Stromal cell of bone marrow (primary cell): Measurements from ENCODE around the gene STPG4.
A peak's percentile ranks its signal among the peaks of the same experiment; 100 is the strongest.

Experiments used
- DNase-seq: peaks from one replicate; pipeline ENCODE4 v3.0.0-alpha.2; 2012; ENCODE audit warnings: low read depth

Gene STPG4

DNA sequence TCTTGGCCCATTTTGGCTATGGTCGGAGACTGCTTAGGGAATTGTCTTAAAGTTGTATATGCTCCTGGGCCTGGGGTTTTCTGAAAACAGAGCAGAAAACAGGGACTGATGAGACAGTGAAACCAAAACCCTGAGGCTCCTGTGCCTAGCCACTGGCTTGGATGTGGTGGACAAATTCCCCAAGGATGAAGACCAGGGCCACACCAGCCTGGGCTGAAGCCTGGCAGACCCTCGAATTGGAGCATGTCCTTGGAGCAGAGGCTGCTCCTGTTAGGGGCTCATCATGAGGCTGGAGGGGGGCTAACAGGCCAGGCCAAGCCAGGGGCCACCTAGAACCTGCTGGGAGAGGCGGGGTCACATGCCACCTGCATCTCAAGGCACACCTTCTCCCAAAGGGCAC, 68.1 kb downstream of the STPG4 start:
- DNase-seq, result no peak

DNA sequence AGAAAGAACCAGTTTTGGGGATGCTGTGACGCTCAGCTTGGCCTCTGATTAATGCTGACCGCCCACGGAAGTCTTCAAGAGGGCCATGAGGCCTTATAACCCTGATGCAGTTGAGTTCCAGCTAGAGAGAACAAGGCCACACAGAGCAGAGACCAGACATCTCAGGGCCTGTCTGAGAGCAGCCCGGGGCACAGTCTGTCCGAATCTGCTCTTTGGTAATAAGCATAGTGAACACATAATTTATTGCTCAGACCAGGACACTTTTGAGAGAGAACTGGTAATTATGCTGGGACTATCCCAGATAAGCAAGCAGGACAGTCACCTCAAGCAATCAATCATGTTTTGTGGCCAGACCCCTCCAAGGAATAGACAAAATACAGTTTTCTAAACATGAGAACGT, 68.5 kb downstream of the STPG4 start:
- no peak for DNase-seq

DNA sequence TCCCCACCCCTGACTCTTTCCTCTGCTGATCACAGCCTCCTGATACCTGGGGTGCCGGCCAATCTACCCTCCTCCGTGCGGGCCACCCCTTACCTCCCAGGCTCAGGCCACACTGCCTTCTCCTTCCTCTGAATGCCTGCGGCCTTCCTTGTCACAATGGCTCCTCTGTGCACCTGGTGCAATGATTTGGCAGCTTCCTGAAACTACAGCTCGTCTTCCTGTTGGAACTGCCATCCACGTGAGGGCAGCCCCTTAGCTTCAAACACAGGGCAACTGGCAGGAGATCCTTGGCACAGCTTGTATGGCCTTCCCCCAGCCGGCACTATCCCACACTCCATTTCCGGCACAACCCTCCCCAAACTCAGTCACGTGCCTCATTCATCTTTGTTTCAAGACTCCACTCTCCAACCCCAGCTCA, 69.0 kb downstream of the STPG4 start:
- no peak for DNase-seq

DNA sequence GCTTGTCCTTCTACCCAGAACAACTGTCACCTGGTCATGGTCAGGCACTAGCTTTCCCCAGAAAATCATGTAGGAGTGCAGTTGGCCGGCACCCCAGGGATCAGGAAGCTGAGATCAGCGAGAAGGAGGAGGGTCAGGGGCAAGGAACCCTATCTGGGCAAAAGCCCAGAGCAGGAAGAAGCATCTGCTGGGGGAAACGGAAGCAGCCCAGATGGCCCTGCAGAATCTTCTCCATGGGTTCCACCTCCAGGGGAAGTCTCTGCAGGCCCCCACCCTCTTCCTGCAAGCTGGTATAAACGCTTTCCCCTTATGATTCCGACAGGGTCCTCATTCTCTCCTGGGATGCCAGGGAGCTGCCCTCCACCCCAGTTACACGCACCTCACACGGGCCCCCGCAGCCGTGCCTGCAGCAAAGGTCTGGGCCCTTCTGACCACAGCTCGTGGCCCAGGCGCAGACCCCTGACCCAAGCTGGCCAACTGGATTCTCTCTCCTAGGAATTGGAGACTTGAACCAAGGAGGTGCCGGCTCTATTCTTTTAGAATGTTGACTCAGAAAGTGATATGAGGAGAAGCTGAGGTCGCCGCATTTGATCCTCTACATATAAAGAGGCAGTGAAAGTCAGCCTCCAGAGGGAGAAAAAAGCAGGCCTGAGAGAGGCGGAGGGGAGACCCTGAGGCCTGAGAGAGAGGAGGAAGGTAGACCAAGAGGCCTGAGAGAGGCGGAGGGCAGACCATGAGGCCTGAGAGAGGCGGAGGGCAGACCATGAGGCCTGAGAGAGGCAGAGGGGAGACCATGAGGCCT, 71.0 kb downstream of the STPG4 start:
- DNase-seq, result no peak

DNA sequence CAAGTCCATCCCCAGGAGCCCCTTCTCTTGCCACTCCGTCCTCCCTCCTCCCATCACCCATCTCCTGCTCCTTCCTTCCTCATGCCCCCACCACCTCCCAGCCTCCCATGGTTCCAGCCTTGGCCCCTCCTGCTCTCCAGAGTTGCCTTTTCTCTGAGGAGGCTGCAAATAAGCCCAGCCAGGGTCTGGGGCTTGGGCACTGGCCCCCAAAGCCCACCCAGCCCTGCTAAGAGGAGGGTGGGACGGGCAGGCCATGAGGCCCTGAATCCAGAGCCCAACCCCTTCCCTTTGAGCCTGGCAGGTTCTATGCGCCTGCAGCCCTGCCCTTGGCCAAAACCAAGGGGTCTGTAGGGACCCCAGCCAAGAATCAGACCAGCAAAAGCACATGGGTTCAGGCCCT, 71.6 kb downstream of the STPG4 start:
- DNase-seq, result no peak

DNA sequence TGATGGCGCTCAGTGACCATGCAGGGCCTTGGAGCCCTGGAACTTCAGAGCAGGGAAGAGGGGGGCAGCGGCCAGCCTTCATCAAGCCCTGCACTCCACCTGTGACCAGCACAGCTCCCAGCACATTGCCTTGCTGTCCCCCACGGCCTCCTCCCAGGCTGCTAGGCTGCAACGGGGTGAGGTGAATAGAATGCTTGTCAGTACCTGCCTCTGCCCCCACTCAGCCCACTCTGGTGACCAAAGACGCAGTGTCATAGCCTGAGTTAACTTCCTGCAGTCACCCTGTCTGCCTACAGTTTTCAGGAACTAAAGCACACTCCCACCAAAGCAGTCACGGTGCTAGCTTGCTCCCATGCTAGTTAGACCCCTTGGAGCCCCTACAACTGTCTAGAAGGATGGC, 72.1 kb downstream of the STPG4 start:
- DNase-seq, result no peak

DNA sequence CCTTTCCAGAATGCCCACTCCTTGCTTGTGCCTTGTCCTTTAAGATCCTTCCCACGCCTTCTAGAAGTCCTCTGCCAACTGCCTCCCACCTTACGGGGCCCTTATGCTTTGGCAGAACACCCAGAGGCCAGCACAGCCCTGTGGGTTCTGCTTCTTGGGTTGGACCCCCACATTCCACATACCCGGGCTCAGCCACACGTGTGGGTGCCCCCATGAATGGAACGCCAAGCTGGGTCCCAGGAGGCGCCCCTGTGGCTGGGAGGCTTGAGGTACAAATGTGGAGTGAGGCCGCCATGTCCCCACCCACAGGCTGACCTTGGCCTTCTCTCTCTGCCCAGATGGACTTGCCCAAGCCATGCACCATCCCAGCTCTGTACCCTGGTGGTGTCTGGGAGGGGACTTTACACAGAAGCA, 74.2 kb downstream of the STPG4 start:
- DNase-seq, result no peak

DNA sequence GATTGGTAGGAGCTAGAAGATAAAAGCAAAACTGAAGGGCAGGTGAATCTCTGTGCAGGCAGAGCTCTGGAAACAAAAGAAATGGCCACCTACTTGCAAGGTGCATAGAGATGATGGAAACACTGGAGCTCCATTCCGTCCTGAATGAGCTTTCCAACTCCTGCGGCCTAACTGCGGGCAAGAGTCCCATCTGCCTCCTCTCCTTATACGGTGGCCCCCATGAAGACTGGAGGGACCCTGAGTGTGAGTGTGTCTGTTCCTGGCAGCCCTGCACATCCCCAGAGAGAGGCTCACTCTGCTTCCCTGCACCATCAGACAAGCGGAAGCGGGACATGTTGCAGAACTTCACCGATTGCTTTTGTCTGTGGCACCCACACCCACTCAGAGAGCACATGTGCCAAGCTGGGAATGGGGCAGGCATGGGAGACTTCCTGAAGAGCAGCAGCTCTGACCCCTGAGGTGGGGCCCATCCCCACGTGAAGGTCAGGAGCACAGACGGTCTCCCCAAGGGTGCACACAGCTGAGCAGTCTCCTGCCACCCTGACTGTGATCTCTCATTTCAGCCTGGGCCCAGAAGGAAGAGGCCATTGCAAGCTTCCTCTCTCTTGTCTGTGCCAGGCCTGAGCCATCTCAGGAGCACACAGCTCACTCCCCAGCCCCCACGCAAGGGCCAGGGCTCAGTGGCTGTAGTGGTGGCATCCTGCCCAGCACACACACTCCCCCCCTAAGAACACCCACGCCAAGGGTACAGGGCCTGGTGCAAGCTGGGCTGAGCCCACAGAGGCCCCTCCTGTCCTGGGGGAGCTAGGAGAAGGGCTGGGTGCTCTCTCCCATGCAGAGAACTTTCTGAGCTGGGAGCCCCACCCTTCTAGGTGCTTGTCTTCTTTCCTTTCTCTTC, 75.3 kb downstream of the STPG4 start:
- no peak for DNase-seq

DNA sequence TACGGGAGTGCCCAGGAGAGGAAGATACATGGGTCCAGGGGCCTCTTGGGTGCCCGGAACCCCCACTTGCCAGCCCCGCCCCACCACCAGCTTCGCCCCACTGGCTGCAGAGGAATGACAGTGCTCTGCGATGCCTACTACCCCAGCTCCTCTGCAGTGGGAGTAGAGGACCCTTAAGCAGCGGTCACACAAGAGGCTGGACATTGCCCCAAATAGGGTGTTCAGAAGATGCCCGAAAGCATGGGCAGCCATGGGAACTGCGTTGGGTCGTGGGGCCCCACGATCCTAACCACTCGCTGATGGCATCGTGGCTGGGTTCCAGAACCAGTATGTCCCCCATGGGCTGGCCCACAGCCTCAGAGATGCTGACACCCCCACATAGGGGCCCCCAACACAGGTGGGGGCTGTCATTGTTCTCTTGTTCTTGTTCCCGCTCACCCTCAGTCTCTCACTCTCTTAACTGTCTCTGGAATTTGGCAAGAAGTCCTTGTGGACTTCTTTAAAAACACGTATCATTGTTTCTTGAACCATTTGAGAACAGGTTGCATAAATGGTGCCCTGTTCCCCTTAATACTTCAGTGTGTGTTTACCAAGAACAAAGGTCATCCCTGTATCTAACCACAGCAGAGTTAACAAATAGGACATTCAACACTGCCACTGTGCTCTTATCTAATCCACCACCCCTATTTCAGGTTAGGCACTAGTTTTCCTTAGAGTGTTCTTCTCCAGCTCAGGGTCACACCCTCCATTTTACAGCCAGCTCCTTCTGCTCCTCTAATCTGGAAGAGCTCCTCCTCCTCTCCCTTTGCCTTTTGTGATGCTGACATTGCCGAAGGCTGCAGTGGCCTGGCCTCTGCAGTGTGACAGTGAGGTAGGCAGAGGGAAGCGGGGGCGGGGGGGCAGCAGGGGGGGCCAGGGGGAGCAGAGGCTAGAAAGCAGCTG, 76.3 kb downstream of the STPG4 start:
- no peak for DNase-seq

DNA sequence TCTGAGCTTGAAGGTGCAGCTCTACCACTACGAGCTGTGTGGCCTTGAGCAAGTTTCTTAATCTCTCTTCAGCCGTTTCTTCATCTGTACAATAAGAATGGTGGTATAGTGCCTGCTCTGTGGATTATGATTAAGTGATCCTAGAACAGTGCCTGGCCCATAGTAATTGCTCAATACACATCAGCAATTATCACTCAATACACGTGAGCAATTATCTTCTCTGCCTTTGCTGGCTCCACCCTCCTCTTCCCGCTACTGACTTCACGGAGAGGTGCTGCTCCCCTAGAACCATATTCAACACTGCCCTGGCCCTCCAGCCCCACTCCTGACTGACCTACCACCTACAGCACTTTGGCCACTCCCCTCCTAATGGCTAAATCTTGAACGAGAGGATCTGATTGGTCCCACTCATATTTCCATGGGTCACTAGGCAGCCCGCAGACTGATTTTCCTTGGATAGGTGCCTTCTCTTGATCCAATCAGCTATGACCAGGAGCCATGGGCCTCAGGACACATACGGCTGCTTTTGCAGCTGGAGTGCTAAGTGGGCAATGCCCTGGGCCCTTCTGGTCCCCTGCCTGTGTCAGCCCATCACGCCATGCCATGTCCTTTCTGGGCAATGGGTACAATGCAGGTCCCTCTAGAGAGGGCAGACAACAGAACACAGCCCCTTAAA, 77.5 kb downstream of the STPG4 start:
- no peak for DNase-seq

DNA sequence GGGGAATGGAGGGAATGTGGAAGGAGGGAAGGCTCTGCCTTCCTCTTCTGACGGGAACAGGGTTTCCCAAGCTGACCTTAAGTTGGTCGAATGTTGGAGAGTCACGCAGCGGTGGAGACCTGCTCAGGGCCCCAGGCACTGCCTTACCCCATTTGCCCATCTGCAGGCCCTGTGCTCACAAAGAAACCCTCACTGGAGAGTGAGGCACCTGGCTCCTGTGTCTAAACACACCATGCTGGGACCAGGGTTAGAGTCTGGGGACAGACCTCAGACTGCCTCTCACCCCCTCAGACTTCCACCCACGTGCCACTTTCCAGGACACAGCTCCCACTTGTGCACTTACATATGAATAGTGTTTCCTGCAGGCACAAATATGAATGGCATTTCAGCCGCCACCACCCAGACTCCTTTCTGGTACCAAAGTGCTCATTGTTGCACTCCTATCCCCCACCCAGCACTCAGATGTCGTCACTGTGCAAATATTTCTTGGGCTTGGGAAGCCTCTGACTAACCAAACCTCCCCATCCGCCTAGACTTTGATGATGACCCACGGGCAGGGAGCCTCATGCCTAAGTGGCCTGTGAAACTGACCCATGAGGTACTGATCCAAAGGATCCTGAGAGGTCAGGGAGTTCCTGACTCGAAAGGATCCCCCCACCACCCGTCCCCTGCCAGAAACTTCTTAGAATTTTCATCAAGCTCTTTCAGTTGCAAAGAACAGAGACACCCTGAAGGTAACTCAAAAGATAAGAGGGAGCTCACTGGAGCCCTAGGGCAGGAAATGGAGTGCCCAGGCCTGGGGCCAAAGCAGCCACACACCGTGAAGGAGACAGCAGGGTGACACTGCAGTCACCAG, 78.3 kb downstream of the STPG4 start:
- DNase-seq, result peak; percentile 90

DNA sequence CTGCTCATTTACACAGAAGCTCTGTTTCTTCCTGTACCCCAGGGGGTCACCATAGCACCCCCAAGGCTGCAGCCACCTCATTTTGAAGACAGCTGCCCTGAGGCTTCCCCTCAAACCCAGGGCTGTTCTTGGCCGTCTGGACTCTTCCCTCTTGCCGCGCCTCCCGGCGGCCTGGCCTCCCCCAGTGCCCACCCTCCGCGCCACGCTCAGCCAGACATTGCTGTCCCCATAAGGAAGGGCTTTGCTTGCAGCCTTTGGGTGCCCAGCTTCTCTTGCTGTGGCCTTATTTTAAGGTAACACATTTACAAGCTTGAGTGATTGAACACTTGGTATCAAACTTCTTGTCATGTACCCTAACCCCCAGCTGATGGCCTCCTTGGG, 79.0 kb downstream of the STPG4 start:
- DNase-seq, result no peak

DNA sequence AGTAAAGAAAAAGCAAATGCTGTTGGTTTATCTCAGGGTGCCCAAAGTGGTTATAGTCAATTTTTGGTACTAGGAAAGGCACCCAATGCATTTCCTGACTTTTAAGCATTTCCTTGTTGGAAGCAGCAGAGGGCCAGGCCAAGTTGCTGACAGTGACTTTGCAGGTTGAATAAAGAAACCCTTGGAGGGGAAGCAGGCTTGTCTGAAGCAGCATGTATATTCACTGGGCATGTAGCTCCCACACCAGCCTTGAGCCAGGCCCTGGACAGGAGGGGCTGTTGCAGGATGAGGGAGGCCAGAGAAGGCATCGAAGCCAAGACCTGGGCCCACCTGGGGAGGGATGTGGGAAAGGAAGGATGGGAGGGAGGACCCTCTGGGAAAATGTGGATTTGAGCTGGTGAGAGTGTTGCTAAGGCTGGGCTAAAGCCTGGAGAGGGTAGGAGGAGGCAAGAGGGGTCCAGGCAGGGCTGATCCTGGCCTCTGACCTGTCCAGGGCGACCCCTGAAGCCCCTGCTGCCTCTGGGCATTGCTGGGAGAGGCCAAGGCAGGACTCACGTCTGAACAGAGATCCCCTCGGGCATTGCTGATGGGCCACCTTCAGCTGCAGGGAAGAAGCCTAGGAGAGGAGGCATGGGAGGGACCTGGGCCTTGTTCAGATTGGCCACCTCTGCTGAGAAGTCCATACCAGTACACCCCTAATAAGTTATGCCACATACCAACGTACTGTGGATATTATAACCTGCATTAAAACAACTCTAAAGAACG, 79.6 kb downstream of the STPG4 start:
- no peak for DNase-seq

DNA sequence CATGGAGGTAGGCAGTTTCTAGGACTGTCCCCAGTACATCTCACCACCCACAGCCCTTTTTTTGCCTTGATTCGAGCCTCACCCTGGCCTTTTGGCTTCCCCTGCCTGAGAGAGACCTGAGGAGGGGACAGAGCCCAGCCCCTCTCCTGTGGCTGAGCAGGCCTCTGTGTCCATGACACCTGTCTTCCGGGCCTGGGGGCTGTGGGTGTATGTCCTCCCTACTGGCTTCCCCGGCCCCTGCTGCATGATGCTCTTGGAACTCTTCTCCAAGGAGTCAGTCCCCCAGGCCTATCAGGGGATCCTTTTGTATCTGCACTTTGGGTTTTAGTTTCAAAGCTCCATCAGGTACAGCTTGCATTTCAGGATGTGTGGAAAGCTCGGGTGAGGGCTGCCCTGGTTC, 80.4 kb downstream of the STPG4 start:
- no peak for DNase-seq

DNA sequence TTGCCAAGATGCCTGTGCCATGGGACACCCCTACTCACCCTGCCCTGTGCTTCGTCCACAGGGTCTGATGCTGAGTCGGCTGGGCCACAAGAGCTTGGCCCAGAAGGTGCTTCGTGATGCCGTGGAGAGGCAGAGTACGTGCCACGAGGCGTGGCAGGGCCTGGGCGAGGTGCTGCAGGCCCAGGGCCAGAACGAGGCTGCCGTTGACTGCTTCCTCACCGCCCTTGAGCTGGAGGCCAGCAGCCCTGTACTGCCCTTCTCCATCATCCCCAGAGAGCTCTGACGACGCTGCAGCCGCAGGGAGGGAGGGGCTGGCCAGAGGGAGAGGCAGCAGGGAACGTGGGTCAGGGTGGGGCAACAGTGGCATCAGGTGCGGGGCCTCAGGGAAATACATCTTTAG, 81.5 kb downstream of the STPG4 start:
- DNase-seq, result no peak

DNA sequence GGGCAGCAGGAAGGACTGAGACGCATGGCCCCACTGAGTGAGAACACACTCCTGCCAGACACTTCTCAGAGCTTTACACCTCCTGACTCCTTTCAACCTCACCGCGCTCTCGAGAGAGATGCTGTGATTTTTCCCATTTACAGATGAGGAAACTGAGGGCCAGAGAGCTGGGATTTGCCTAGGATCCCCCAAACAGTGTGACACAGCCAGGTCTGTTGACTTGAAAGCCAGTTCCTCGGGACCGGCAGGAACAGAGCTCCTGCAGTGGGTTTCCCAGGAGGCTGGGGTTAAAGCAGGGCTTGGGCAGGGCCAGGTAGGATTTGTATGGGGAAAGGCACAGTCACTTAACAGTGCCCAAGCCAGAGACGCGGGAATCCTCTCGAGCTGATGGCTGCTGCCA, 81.9 kb downstream of the STPG4 start:
- DNase-seq, result no peak

DNA sequence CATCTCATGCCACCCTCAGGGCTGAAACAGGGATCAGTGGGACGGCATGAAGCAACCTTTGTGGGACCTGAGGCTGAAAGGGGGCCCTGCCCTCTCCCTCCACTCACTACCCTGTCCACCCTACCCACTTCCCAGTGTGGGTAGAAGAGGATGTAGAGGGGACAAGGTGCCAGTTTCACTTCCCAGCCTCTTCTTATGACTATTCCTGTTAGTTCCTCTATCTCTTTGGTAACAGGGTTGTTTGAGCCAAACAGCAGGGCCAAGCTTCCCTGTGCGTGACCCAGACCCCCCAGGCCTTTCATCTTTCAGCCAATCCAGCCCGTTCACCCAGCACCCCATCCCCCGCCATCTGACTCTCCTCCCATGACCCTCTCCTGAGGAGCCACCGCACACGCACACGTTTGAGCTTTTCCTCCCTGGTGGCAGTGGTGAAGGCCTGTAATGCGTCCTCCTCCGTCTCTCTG, 82.3 kb downstream of the STPG4 start:
- no peak for DNase-seq

DNA sequence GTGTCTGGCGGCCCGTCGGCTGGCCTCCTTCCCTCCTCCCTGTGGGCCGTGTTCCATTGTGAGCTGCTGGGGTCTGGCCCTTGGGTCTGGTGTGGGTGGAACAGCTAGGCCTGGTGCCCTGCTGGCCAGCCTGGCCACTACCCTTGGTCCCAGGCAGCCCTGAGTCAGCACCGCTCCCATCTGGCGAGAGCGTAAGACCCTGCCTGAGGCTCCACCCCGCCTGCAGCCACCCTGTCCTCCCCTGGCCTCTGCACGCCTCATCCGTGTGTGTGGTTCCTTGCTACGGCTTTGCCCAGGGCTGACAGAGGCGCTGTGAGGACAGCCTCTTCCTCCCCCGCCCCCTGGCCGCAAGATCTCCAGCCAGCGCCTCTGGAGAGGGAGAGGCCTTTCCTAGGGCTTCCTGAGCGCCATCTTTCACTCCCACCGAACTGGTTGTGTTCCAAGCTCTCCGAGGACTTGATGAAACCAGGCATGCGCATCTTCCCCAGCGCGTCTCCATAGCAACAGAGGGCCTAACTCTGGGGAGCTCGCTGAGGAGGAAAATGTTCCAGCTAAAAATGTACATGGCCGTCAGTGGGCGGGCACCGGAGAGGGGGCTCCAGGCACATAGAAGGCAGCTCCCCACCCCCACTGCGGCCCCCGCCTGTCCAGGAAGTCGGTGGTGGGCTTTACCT, 83.0 kb downstream of the STPG4 start:
- DNase-seq, result peak; percentile 95
